ENCODE measurements around the gene CARM1. TPM values are rescaled to one million over a fixed set of nuclear protein-coding genes. Genes with fewer than 3 reads are reported as not detected.
"Not testable (repeated sequence)": the region's sequence is repeated elsewhere in the genome, so short reads cannot be mapped to it uniquely, and the experiment has no call there.

CARM1 gene
- total RNA-seq, 1 experiment from 2014 or later, result 103 TPM

DNA sequence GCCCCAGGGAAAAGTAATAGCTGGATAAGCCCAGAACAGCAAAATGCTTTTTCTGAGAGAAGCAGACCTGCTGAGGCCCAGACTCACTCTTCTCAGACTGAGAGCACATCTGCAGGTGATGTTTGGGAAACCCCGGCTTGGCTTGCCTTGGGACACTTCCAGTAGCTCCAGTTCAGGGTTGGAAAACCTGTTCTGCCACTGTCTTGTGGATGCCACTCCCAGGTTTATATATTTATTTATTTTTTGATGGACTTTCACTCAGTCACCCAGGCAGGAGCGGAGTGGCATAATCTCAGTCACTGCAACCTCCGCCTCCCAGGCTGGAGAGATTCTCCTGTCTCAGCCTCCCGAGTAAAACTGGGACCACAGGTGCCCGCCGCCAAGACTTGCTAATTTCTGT lies 81.5 kb downstream of the CARM1 start:
- peak; percentile 56 for TF ChIP-seq SP1 (IDR thresholded peaks at IDR 0.05; ENCODE audit: low read depth)
- TF ChIP-seq CEBPB (IDR thresholded peaks at IDR 0.05; ENCODE audit: low read depth), result no peak
- no peak for TF ChIP-seq EZH2 (IDR thresholded peaks at IDR 0.05)
- TF ChIP-seq, protein P1, sequence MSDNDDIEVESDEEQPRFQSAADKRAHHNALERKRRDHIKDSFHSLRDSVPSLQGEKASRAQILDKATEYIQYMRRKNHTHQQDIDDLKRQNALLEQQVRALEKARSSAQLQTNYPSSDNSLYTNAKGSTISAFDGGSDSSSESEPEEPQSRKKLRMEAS (IDR thresholded peaks at IDR 0.05), result peak; percentile 24; the same call in 1 of the 2 replicates
- DNase-seq (ENCODE audit: low read depth, low spot score), result peak; percentile 26
- H3K4me1 ChIP-seq (ENCODE audit: control insufficient read depth in 1 of 2, insufficient read depth in 2 of 2, low read length in 2 of 2), result peaks cover 24 to 37% of the 10 kb centered on the region in 2 experiments
- H3K9ac ChIP-seq (ENCODE audit: low read length), result 0 out of 2 replicates have a peak overlapping the region, but pooled peaks have one; percentile 2
- H3K27ac ChIP-seq (ENCODE audit: low read depth, low read length), result no peak overlapping the region
- no peaks in the 10 kb centered on the region for H3K9me3 ChIP-seq (ENCODE audit: control insufficient read depth in 1 of 2, insufficient read depth in 1 of 2, low read depth in 1 of 2, low read length in 2 of 2)
- H3K79me2 ChIP-seq (ENCODE audit: insufficient read depth, low read length), result no peaks in the 10 kb centered on the region
- intact Hi-C loops (cut with micrococcal nuclease), result no loop called here
- H3K9me2 ChIP-seq (ENCODE audit: insufficient read depth), result no peaks in the 10 kb centered on the region
- no peaks in the 10 kb centered on the region for H4K20me1 ChIP-seq (ENCODE audit: insufficient read depth)
- H3K27me3 ChIP-seq (ENCODE audit: insufficient read depth, low read length), result no peaks in the 10 kb centered on the region
- no peak overlapping the region for H2AFZ ChIP-seq (ENCODE audit: low read depth, low read length, poor library complexity, severe bottlenecking)
- peak overlapping the region; percentile 44 for H3K4me2 ChIP-seq (ENCODE audit: low read length)
- ATAC-seq, result peak; percentile 47
- CTCF ChIA-PET, result interaction anchor here (1.0 kb wide), 1 partner anchor 11 kb away, joined by 7 read pairs; no protein-coding TSS in a partner anchor
- RAD21 ChIA-PET (ENCODE audit: low non-redundant PET in 1 of 2, low total read pairs in 2 of 2, uncharacterized antibody in 2 of 2, unreplicated experiment in 2 of 2), result interaction anchor here in 1 of 2 experiments (1.0 kb wide), 1 partner anchor 13 kb away, joined by 4 read pairs; no protein-coding TSS in a partner anchor
- H3K36me3 ChIP-seq (ENCODE audit: control insufficient read depth in 1 of 2, insufficient read depth in 2 of 2, low read length in 2 of 2), result no peaks in the 10 kb centered on the region
- no TSS peak for BruUV-seq (replicated peaks)
- POLR2A ChIA-PET, result interaction anchor here (1.3 kb wide), 1 partner anchor 14 kb away, joined by 3 read pairs; no protein-coding TSS in a partner anchor
- no peak overlapping the region for H3K4me3 ChIP-seq (replicated peaks in 1 of 2; ENCODE audit: low read depth in 1 of 2, low read length in 2 of 2)

DNA sequence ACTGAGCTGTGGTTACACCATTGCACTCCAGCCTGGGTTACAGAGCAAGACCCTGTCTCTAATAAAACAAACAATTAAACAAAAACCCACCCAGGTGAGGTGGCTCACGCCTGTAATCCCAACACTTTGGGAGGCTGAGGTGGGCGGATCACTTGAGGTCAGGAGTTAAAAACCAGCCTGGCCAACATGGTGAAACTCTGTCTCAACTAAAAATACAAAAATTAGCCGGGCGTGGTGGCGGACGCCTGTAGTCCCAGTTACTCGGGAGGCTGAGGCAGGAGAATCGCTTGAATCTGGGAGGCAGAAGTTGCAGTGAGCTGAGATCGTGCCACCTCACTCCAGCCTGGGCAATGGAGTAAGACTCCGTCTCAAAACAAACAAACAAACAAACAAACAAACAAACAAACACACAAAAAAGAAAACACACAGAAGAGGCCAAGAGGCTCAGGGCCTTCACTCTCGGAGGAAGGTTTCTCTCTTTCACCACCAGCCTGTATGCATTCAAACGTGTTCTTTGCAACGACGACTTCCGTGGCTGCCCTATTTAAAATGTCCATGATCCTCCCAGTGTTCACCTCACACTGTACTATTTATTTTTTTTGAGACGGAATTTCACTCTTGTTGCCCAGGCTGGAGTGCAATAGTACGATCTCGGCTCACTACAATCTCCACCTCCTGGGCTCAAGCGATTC lies 88.1 kb downstream of the CARM1 start:
- POLR2A ChIA-PET; H2AFZ ChIP-seq (ENCODE audit: low read depth, low read length, poor library complexity, severe bottlenecking); H3K27me3 ChIP-seq (ENCODE audit: insufficient read depth, low read length); H3K36me3 ChIP-seq (ENCODE audit: control insufficient read depth in 1 of 2, insufficient read depth in 2 of 2, low read length in 2 of 2); H4K20me1 ChIP-seq (ENCODE audit: insufficient read depth); H3K9me3 ChIP-seq (ENCODE audit: control insufficient read depth in 1 of 2, insufficient read depth in 1 of 2, low read depth in 1 of 2, low read length in 2 of 2); BruUV-seq (replicated peaks); H3K9me2 ChIP-seq (ENCODE audit: insufficient read depth); intact Hi-C loops (cut with micrococcal nuclease); DNase-seq (ENCODE audit: low read depth, low spot score); ATAC-seq; RAD21 ChIA-PET (ENCODE audit: low non-redundant PET in 1 of 2, low total read pairs in 2 of 2, uncharacterized antibody in 2 of 2, unreplicated experiment in 2 of 2): not testable (repeated sequence)
- CTCF ChIA-PET, result interaction anchor here (0.6 to 1.8 kb wide), 3 partner anchors 12 to 22 kb away, joined by 3 to 4 read pairs (median 4); no protein-coding TSS in a partner anchor
- peak overlapping the region; percentile 91 for H3K9ac ChIP-seq (ENCODE audit: low read length)
- H3K4me2 ChIP-seq (ENCODE audit: low read length), result peak overlapping the region; percentile 91
- peak overlapping the region; percentile 75 to 83 for H3K4me3 ChIP-seq (replicated peaks in 1 of 2; ENCODE audit: low read depth in 1 of 2, low read length in 2 of 2)
- peak overlapping the region; percentile 74 for H3K27ac ChIP-seq (ENCODE audit: low read depth, low read length)
- H3K79me2 ChIP-seq (ENCODE audit: insufficient read depth, low read length), result peaks cover 32% of the 10 kb centered on the region
- peaks cover 16 to 31% of the 10 kb centered on the region in 2 experiments; a peak in 3 of 4 replicates for H3K4me1 ChIP-seq (ENCODE audit: control insufficient read depth in 1 of 2, insufficient read depth in 2 of 2, low read length in 2 of 2)
